Cardiac muscle cell (in vitro differentiated cells and primary cell): Measurements from ENCODE around the gene VWA5B1. TPM values are rescaled to one million over a fixed set of nuclear protein-coding genes. Genes with fewer than 3 reads are reported as not detected.

Experiments
- DNase-seq, 2 donors: peaks; one replicate each; pipeline versions ENCODE4 v3.0.0 to v3.0.0-alpha.2; 2010 to 2017; ENCODE audit warnings: low read depth in 1 of 2, low spot score in 1 of 2
- H3K27ac ChIP-seq: fragments of 200-600 bp; sonication (generic); 2 replicates; pipeline ENCODE4 v1.5.1; 2016
- H3K27me3 ChIP-seq: fragments of 200-600 bp; sonication (generic); 2 replicates; pipeline ENCODE4 v1.6.0; 2016; ENCODE audit warnings: control low read depth
- H3K36me3 ChIP-seq: fragments of 200-600 bp; sonication (generic); 2 replicates; pipeline ENCODE4 v1.5.1; 2016; ENCODE audit warnings: control low read depth
- H3K4me1 ChIP-seq: fragments of 200-600 bp; sonication (generic); 2 replicates; pipeline ENCODE4 v1.8.1; 2017; ENCODE audit warnings: low read depth, mild to moderate bottlenecking, mixed run types
- H3K4me3 ChIP-seq: fragments of 200-600 bp; sonication (generic); 2 replicates; pipeline ENCODE4 v1.5.1; 2016; ENCODE audit warnings: mild to moderate bottlenecking
- H3K9me3 ChIP-seq: fragments of 200-600 bp; sonication (generic); 2 replicates; pipeline ENCODE4 v1.5.1; 2017; ENCODE audit warnings: low read depth, mild to moderate bottlenecking, control low read depth
- CTCF ChIP-seq: IDR thresholded peaks from 2 replicates; pipeline ENCODE4 v1.5.1; 2012; ENCODE audit warnings: low read depth, mild to moderate bottlenecking, low read length
- polyA plus RNA-seq: library from polyadenylated mRNA; unstranded; fragments of >200 nt; fragmentation: Nextera tagmentation; extraction: Ambion mirVana; gene quantifications from 2 replicates; pipeline ENCODE4 v1.2.1, GENCODE V29; 2016
- total RNA-seq: library from RNA; depleted of rRNA; stranded (reverse); fragments of >200 nt; gene quantifications from 2 replicates; pipeline ENCODE4 v1.2.3, GENCODE V29; 2016

Gene VWA5B1
- total and polyA plus RNA-seq, 2 experiments from 2014 or later: 0.27 to 0.37 TPM

GRCh38 chr1:20252587-20252986, 38.1 kb upstream of the VWA5B1 start:
- Histone ChIP-seq H3K9me3 (no peaks in the 10 kb centered on the region), H3K4me3 (no peak overlapping the region), H3K27me3 (no peaks in the 10 kb centered on the region), H3K4me1 (no peaks in the 10 kb centered on the region), H3K36me3 (no peaks in the 10 kb centered on the region), H3K27ac (no peak overlapping the region)
- DNase-seq: no peak
- no peak for TF ChIP-seq CTCF

GRCh38 chr1:20255666-20256065, 35.0 kb upstream of the VWA5B1 start:
- H3K27me3 ChIP-seq: no peaks in the 10 kb centered on the region
- DNase-seq: peak in 1 of 2 donors; percentile 78
- no peaks in the 10 kb centered on the region for H3K9me3 ChIP-seq
- no peak overlapping the region for H3K27ac ChIP-seq
- H3K4me3 ChIP-seq: no peak overlapping the region
- H3K4me1 ChIP-seq: no peaks in the 10 kb centered on the region
- TF ChIP-seq CTCF: no peak
- no peaks in the 10 kb centered on the region for H3K36me3 ChIP-seq

GRCh38 chr1:20259646-20260045, 31.0 kb upstream of the VWA5B1 start:
- no peak overlapping the region for H3K4me3 ChIP-seq
- H3K9me3 ChIP-seq: no peaks in the 10 kb centered on the region
- no peaks in the 10 kb centered on the region for H3K36me3 ChIP-seq
- H3K4me1 ChIP-seq: no peaks in the 10 kb centered on the region
- no peak for TF ChIP-seq CTCF
- no peak for DNase-seq
- no peaks in the 10 kb centered on the region for H3K27me3 ChIP-seq
- no peak overlapping the region for H3K27ac ChIP-seq

GRCh38 chr1:20261095-20261494, 29.6 kb upstream of the VWA5B1 start:
- no peak for TF ChIP-seq CTCF
- Histone ChIP-seq H3K9me3 (no peaks in the 10 kb centered on the region), H3K4me1 (no peaks in the 10 kb centered on the region), H3K27me3 (no peaks in the 10 kb centered on the region), H3K36me3 (no peaks in the 10 kb centered on the region), H3K27ac (no peak overlapping the region), H3K4me3 (no peak overlapping the region)
- no peak for DNase-seq

- Histone ChIP-seq H3K27ac (no peak overlapping the region), H3K4me1 (no peaks in the 10 kb centered on the region), H3K9me3 (no peaks in the 10 kb centered on the region), H3K4me3 (no peak overlapping the region), H3K36me3 (no peaks in the 10 kb centered on the region), H3K27me3 (no peaks in the 10 kb centered on the region)
- no peak for TF ChIP-seq CTCF
- DNase-seq: no peak
These were observed 27.7 kb upstream of the VWA5B1 start for GRCh38 chr1:20262810-20263534.
